T-helper 9 cell (primary cell): ENCODE results near the gene COL16A1.

Experiments used
- DNase-seq: peaks from one replicate; pipeline ENCODE4 v3.0.0-alpha.2; 2020
- total RNA-seq, 2 donors: gene quantifications; one replicate each; lab custom pipeline; 2026; lab: John Stamatoyannopoulos, UW

Gene COL16A1
- total RNA-seq = 0 reads per million in 2 donors

GRCh38 chr1:31703431-31704270 lies at the start of gene COL16A1:
Gene COL16A1 (minus strand): TSS chr1:31704017. CDS start chr1:31702193, 1,824 bp downstream.
- DNase-seq = no peak

GRCh38 chr1:31752952-31753475 lies 49.2 kb upstream of the COL16A1 start:
- no peak for DNase-seq

- no peak for DNase-seq
Observed at GRCh38 chr1:31752258-31752657, 48.4 kb upstream of the COL16A1 start.

GRCh38 chr1:31751822-31752241 lies 48.0 kb upstream of the COL16A1 start:
- DNase-seq = no peak

- no peak for DNase-seq
Observed at GRCh38 chr1:31750858-31751510, 47.2 kb upstream of the COL16A1 start.

GRCh38 chr1:31749785-31750735 lies 46.2 kb upstream of the COL16A1 start:
- DNase-seq = no peak

GRCh38 chr1:31748365-31748764 lies 44.5 kb upstream of the COL16A1 start:
- DNase-seq = no peak

GRCh38 chr1:31747304-31747703 lies 43.5 kb upstream of the COL16A1 start:
- no peak for DNase-seq

GRCh38 chr1:31746687-31747086 lies 42.9 kb upstream of the COL16A1 start:
- DNase-seq = no peak

GRCh38 chr1:31745946-31746670 lies 42.3 kb upstream of the COL16A1 start:
- DNase-seq = no peak

- no peak for DNase-seq
Observed at GRCh38 chr1:31745096-31745945, 41.5 kb upstream of the COL16A1 start.

- no peak for DNase-seq
Observed at GRCh38 chr1:31744165-31744888, 40.5 kb upstream of the COL16A1 start.

GRCh38 chr1:31742462-31743212 lies 38.8 kb upstream of the COL16A1 start:
- no peak for DNase-seq

- DNase-seq = no peak
Observed at GRCh38 chr1:31739346-31739745, 35.5 kb upstream of the COL16A1 start.

GRCh38 chr1:31736675-31737074 lies 32.9 kb upstream of the COL16A1 start:
- DNase-seq = no peak

GRCh38 chr1:31735571-31735970 lies 31.8 kb upstream of the COL16A1 start:
- DNase-seq = no peak

- DNase-seq = no peak
Observed at GRCh38 chr1:31734582-31735107, 30.8 kb upstream of the COL16A1 start.

- no peak for DNase-seq
Observed at GRCh38 chr1:31733389-31734219, 29.8 kb upstream of the COL16A1 start.
